GM21423 (cell line): ENCODE measurements around the gene NFKBIZ.
A peak's percentile ranks its signal among the peaks of the same experiment; 100 is the strongest.
"Not testable (repeated sequence)": the region's sequence is repeated elsewhere in the genome, so short reads cannot be mapped to it uniquely, and the experiment has no call there.

Source experiments
- ATAC-seq: cut with Tn5 transposase; IDR thresholded peaks from one replicate; pipeline ENCODE4 v1.9.1; 2021; ENCODE audit warnings: mild to moderate bottlenecking, moderate library complexity; ENCODE audit not compliant: unreplicated experiment

NFKBIZ gene

DNA sequence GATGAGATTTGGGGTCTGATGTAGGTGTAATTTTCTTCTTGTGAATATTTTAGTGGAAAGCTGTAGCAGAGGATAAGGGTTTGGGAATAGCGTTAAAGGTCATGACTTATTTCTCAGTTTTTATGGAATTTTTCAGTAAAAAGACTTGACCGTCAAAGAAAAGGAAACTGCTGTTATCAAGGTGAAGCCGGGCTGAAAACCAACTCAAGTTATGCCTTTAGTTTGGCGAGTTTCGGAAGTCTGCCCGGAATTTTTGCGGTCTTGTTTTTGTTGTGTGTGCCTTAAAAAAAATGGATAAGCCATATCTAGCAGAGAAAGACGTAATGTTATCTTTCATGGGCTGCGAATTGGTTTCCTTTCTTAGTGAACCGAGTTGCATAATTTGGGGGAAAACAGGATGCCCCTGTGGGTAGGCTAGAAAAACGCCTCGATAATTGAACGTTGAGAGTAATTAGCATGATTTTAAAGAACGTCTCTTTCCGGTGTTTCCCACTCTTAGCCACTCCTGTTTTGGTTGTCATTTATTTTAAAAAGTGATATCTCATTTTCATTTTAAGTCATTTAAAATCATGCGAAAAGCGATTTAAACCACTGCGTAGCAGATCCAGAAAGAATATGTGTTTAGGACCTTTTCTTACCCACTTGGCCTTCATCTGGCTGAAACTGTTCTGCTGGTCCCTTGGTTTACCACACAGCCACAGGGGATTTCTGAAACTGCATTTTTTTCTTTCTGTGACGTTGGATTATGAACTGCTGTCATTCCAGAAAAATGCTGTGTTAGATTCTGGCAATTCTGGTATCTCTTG lies 1.1 kb downstream of the NFKBIZ start:
- no peak for ATAC-seq

DNA sequence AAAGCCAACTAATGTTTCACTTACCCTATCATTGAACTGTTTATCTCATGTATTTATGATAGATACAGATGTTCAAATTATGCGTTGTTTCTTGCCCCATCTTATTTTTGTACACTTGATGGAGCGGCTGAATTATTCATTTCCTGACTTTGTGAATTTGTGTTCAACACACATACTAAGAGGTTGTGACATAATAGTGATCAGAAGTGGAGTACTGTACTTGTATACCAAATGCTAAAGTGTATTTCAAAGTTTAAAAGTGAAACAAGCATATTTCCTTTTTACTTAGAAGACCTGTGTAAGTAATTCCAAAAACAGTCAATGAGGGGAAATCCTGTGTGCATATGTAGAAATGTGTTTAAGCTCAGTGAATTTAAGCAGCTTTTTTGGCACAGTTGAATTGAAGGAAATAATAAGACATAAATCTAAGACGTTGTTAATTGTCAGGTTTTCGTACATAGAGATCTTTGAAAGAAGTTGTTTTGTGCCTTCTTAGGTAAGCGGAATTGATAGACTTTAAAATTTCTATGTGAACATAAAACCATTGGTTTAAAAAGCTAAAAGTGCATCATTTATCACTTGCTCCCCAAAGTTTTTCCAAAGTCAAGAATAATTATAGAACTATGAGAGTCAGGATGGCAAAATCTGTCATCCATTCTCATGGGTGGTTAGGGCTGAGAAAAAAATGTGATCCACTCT lies 1.9 kb downstream of the NFKBIZ start:
- ATAC-seq, result no peak

DNA sequence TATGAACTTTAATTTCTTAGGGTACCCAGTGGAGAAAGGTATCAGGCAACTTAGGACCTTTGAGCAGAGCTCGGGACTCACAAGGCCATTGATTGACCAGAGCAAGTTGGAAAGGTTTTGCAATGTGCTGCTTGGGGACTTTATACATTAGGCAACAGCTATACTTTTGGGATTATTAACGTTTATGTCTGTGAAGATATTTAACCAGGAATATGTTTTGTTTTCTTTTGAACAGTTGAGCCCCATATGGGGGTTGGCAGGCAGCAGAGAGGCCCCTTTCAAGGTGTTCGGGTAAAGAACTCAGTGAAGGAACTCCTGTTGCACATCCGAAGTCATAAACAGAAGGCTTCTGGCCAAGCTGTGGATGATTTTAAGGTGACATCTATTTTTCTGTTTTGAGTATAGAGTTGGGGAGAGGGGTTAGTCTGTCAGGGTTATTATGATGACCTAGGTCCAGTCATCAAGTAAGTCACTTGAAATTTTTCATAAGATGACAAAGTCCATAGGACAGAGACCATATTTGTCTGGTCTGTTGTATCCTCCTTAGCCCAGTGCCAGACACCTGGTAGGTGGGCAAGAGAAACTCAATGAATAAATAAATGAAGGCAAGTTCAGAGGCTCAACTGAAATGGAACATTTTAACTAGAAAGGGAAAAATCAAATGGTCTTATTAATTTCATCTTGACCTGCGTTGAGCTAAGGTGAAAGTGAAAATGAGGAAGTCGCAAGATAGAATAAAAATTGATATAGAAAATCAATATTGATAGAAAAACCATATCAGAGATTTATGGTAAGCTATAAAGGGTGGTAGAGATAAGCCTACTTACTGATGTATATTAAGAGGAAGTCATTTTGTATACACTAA lies 2.8 kb downstream of the NFKBIZ start:
- no peak for ATAC-seq

GRCh38 chr3:101852983-101853840 lies 3.9 kb downstream of the NFKBIZ start:
- no peak for ATAC-seq

GRCh38 chr3:101853982-101854381 lies 4.7 kb downstream of the NFKBIZ start:
- ATAC-seq, result no peak

DNA sequence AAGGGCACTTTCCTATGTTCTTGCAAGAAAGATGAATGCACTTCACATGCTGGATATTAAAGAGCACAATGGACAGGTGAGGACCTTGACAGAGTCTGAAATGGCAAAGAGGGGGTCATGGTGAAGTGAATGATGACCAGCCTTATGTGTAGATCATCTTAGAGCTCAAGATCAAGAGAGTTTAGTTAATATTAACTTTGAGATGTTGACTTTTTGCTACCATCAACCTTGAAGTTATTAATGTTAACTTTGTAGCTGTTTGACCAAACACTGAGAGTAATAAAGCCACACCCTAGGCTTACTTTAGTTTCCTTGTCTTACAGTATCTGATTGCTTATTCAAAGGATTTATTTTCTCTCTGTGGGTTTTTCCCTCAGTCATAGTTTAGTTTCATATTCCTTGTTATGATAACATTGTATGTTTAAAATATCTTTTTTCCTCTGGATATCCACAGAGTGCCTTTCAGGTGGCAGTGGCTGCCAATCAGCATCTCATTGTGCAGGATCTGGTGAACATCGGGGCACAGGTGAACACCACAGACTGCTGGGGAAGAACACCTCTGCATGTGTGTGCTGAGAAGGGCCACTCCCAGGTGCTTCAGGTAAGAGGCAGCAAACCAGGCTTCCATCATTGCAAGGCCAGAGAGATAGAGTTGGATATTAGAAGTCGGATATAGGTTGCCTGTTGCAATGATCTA lies 5.4 kb downstream of the NFKBIZ start:
- no peak for ATAC-seq

- ATAC-seq, result no peak
Measured at GRCh38 chr3:101857301-101857741, 8.0 kb downstream of the NFKBIZ start.

DNA sequence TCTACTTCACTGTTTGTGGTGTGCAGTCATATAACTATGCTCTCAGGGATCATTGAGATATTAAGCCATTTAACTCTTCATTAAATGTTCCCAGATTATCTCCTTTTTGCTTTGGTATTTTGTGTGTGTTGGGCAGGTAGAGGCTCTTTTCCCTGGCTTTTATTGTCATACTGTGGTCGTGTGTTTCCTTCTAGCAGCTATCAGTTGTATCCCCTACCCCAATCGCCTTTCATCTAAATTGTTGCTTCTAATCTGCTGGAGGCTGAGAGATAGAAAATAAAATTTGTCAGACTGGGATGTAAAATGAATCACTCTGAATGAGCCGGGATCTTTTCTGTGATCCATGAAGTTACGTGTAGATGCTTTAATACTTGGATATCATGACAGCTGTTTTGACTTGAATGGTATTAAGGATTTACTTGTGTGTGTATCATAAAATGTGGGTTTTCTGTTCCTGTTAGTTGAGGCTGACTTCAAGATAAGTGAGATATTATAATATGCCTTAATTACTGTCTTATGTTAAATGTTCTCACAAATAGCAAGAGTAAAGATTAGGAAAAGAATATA lies 9.2 kb downstream of the NFKBIZ start:
- no peak for ATAC-seq

DNA sequence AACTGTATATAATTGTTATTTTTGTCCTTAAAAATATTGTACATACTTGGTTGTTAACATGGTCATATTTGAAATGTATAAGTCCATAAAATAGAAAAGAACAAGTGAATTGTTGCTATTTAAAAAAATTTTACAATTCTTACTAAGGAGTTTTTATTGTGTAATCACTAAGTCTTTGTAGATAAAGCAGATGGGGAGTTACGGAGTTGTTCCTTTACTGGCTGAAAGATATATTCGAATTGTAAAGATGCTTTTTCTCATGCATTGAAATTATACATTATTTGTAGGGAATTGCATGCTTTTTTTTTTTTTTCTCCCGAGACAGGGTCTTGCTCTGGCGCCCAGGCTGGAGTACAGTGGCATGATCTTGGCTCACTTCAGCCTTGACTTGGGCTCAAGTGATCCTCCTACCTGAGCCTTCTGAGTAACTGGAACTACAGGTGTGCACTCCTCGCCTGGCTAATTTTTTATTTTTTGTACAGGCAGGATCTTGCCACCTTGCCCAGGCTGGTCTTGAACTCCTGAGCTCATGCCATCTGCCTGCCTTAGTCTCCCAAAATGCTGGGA lies 10.7 kb downstream of the NFKBIZ start:
- no peak for ATAC-seq

- ATAC-seq, result peak; percentile 44
Measured at GRCh38 chr3:101861212-101861788, 12.0 kb downstream of the NFKBIZ start.

DNA sequence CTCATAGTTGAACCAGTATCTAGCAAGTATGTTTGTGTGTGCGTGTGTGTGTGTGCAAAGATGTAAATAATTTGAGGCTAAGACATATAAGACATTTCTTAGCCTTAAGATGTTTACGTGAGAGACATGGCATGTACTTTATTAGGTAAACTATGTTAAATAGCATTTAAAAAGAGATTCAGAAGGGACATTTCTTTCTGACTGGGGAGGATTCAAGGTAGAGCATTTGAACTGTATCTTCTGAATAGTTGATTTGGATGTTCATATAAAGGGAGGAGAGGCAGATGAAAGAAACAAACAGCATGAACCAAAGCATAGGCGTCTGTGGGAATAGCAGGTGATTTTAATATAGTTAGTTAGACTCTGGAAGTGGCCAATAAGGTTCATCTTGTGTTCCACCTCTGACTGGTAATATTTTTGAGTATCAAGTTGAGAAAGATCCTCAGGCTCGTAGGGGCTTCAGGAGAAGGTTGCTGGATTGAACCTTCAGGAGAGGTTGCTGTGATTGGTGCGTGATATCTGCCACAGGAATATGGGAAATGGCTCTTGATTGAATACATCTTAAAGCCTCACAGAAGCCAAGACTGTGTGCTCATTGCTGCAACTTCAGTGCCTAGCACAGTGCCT lies 12.6 kb downstream of the NFKBIZ start:
- no peak for ATAC-seq

GRCh38 chr3:101862416-101863165 lies 13.3 kb downstream of the NFKBIZ start:
- ATAC-seq, result no peak

GRCh38 chr3:101864926-101865325 lies 15.6 kb downstream of the NFKBIZ start:
- ATAC-seq, result not testable (repeated sequence)

- no peak for ATAC-seq
Measured at GRCh38 chr3:101865751-101866509, 16.6 kb downstream of the NFKBIZ start.

- ATAC-seq, result no peak
Measured at GRCh38 chr3:101867511-101867910, 18.2 kb downstream of the NFKBIZ start.

DNA sequence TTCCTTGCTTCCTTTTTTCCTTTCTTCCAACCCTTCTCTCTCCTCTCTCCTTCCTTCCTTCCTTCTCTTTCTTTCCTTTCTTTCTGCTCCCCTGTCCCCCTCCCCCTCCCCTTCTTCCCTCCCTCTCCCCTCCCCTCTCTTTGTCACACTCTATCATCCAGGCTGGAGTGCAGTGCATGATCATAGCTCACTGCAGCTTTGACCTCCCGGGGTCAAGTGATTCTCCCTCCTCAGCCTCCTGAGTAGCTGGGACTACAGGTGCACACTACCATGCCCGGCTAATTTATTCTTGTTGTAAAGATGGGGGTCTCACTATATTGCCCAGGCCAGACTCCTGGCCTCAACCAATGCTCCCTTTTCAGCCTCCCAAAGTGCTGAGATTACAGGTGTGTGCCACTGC lies 18.7 kb downstream of the NFKBIZ start:
- ATAC-seq, result no peak
